H1 (cell line): ENCODE results near the gene RAMP2. TPM values are rescaled to one million over a fixed set of nuclear protein-coding genes. Genes with fewer than 3 reads are reported as not detected.
A peak's percentile ranks its signal among the peaks of the same experiment; 100 is the strongest.

Experiments
- CTCF ChIA-PET: fragments of 300-600 bp; sonication (Branson Sonifier 250); formaldehyde crosslinking; loops from one replicate; lab custom pipeline; 2021; ENCODE audit not compliant: partially characterized antibody; lab: Charles Lee
- POLR2A ChIA-PET: fragments of 300-600 bp; sonication (Branson Sonifier 250); formaldehyde crosslinking; loops from one replicate; lab custom pipeline; 2021; ENCODE audit warnings: inconsistent platforms; ENCODE audit not compliant: partially characterized antibody; lab: Charles Lee
- DNase-seq, 2 experiments: peaks; one replicate each; pipeline versions ENCODE4 v3.0.0 to v3.0.0-alpha.2; 2010 to 2022; ENCODE audit warnings: low spot score in 2 of 2, low read depth in 1 of 2, mixed read lengths in 1 of 2
- FAIRE-seq: peaks from 2 replicates; lab custom pipeline; 2011; peaks lifted over from hg19 to GRCh38; lab: Jason Lieb, UNC
- H2AFZ ChIP-seq: 2 replicates; pipeline ENCODE4 v1.8.1; 2012; ENCODE audit warnings: low read length, inconsistent platforms
- H2AK5ac ChIP-seq: 2 replicates; pipeline ENCODE4 v1.6.1; 2013; ENCODE audit warnings: low read depth, low read length
- H2BK120ac ChIP-seq: replicated peaks from 2 replicates; pipeline ENCODE3; 2013; ENCODE audit warnings: low read depth, low read length, inconsistent platforms
- H2BK12ac ChIP-seq: 2 replicates; pipeline ENCODE4 v1.6.1; 2013; ENCODE audit warnings: low read depth, low read length
- H2BK15ac ChIP-seq: 2 replicates; pipeline ENCODE4 v1.6.1; 2013; ENCODE audit warnings: low read length
- H2BK20ac ChIP-seq: 2 replicates; pipeline ENCODE4 v1.6.1; 2013; ENCODE audit warnings: low read length
- H2BK5ac ChIP-seq: 2 replicates; pipeline ENCODE4 v1.6.1; 2013; ENCODE audit warnings: low read depth, low read length
- H3K14ac ChIP-seq: 2 replicates; pipeline ENCODE4 v1.6.1; 2013; ENCODE audit warnings: inconsistent platforms; ENCODE audit not compliant: insufficient read length
- H3K18ac ChIP-seq: 2 replicates; pipeline ENCODE4 v1.6.1; 2013; ENCODE audit warnings: low read length; ENCODE audit errors: extremely low read depth
- H3K23ac ChIP-seq: 2 replicates; pipeline ENCODE4 v1.6.1; 2013; ENCODE audit warnings: inconsistent platforms; ENCODE audit not compliant: insufficient read length
- H3K23me2 ChIP-seq: 2 replicates; pipeline ENCODE4 v1.6.1; 2013; ENCODE audit warnings: low read depth, low read length
- H3K27ac ChIP-seq: 2 replicates; pipeline ENCODE4 v1.6.1; 2011; ENCODE audit warnings: low read depth, low read length, inconsistent platforms
- H3K27me3 ChIP-seq, 4 experiments: replicated peaks in 1 of 4; 1 replicate in 1 of 4; 2 replicates in 3 of 4; pipeline versions ENCODE4 v1.6.1 to v1.8.1; 2011 to 2013; ENCODE audit warnings: low read length in 3 of 4, mild to moderate bottlenecking in 3 of 4, inconsistent platforms in 2 of 4, mixed read lengths in 2 of 4, moderate library complexity in 1 of 4; ENCODE audit not compliant: control insufficient read depth in 3 of 4, insufficient read depth in 3 of 4; ENCODE audit errors: extremely low read depth in 1 of 4
- H3K36me3 ChIP-seq, 4 experiments: 2 replicates each; pipeline versions ENCODE4 v1.6.1 to v1.8.1; 2011 to 2013; ENCODE audit warnings: mild to moderate bottlenecking in 4 of 4, low read length in 3 of 4, moderate library complexity in 2 of 4, control low read depth in 1 of 4, inconsistent platforms in 1 of 4; ENCODE audit not compliant: insufficient read depth in 4 of 4, control insufficient read depth in 2 of 4
- H3K4ac ChIP-seq: replicated peaks from 2 replicates; pipeline ENCODE3; 2013; ENCODE audit warnings: low read length, low read depth, mixed read lengths, inconsistent platforms; ENCODE audit not compliant: insufficient read length
- H3K4me1 ChIP-seq, 4 experiments: replicated peaks in 1 of 4; 1 replicate in 1 of 4; 2 replicates in 3 of 4; pipeline versions ENCODE4 v1.6.1 to v1.8.1; 2011 to 2013; ENCODE audit warnings: low read length in 3 of 4, inconsistent platforms in 2 of 4, mixed read lengths in 1 of 4; ENCODE audit not compliant: insufficient read depth in 4 of 4, control insufficient read depth in 3 of 4
- H3K4me2 ChIP-seq, 2 experiments: 2 replicates each; pipeline versions ENCODE4 v1.6.1 to v1.8.1; 2011 to 2013; ENCODE audit warnings: low read depth in 2 of 2, low read length in 2 of 2, control low read depth in 1 of 2, inconsistent platforms in 1 of 2, mild to moderate bottlenecking in 1 of 2; ENCODE audit not compliant: insufficient read depth in 1 of 2
- H3K4me3 ChIP-seq, 4 experiments: fragments of 200-600, 300-600 bp in 1 of 4; sonication (generic), shearing (Covaris generic), sonication (Bioruptor Twin) in 1 of 4; 2 replicates each; pipeline versions ENCODE4 v1.5.1 to v1.8.1; 2011 to 2016; ENCODE audit warnings: low read length in 4 of 4, low read depth in 3 of 4, control low read depth in 2 of 4, inconsistent platforms in 2 of 4, mild to moderate bottlenecking in 2 of 4, mixed read lengths in 1 of 4, moderate library complexity in 1 of 4; ENCODE audit not compliant: insufficient read depth in 2 of 4; ENCODE audit errors: extremely low read depth in 1 of 4
- H3K56ac ChIP-seq: replicated peaks from 2 replicates; pipeline ENCODE3; 2013; ENCODE audit warnings: low read depth, mild to moderate bottlenecking, mixed read lengths, low read length, inconsistent platforms; ENCODE audit not compliant: insufficient read length
- H3K79me1 ChIP-seq: 2 replicates; pipeline ENCODE4 v1.6.1; 2013; ENCODE audit warnings: low read depth, low read length, control low read depth
- H3K79me2 ChIP-seq, 2 experiments: 2 replicates each; pipeline versions ENCODE4 v1.6.1 to v1.8.1; 2012 to 2013; ENCODE audit warnings: low read length in 2 of 2, mild to moderate bottlenecking in 2 of 2, inconsistent platforms in 1 of 2; ENCODE audit not compliant: insufficient read depth in 2 of 2, control insufficient read depth in 1 of 2
- H3K9ac ChIP-seq, 4 experiments: replicated peaks in 1 of 4; 1 replicate in 1 of 4; 2 replicates in 3 of 4; pipeline versions ENCODE4 v1.6.1 to v1.8.1; 2011 to 2013; ENCODE audit warnings: low read depth in 3 of 4, low read length in 3 of 4, control low read depth in 2 of 4, mild to moderate bottlenecking in 2 of 4, moderate library complexity in 2 of 4, inconsistent platforms in 1 of 4; ENCODE audit errors: extremely low read depth in 1 of 4
- H3K9me3 ChIP-seq, 2 experiments: 2 replicates each; pipeline versions ENCODE4 v1.6.1 to v1.8.1; 2012 to 2013; ENCODE audit warnings: mild to moderate bottlenecking in 2 of 2, moderate library complexity in 2 of 2, control low read depth in 1 of 2, inconsistent platforms in 1 of 2, low read depth in 1 of 2, low read length in 1 of 2, mixed read lengths in 1 of 2; ENCODE audit not compliant: insufficient read depth in 2 of 2
- H4K20me1 ChIP-seq, 2 experiments: replicated peaks in 1 of 2; 2 replicates each; pipeline versions ENCODE3 to v1.8.1; 2011 to 2013; ENCODE audit warnings: inconsistent platforms in 2 of 2, low read length in 2 of 2, mild to moderate bottlenecking in 1 of 2; ENCODE audit not compliant: insufficient read depth in 2 of 2, control insufficient read depth in 1 of 2
- H4K5ac ChIP-seq: 2 replicates; pipeline ENCODE4 v1.6.1; 2013; ENCODE audit warnings: low read length, low read depth, mixed read lengths, inconsistent platforms; ENCODE audit not compliant: insufficient read length
- H4K8ac ChIP-seq: 2 replicates; pipeline ENCODE4 v1.8.0; 2013; ENCODE audit warnings: mild to moderate bottlenecking, moderate library complexity, low read length, inconsistent platforms; ENCODE audit not compliant: insufficient read depth; ENCODE audit errors: extremely low read depth
- H4K91ac ChIP-seq: replicated peaks from 2 replicates; pipeline ENCODE3; 2013; ENCODE audit warnings: low read length, mixed read lengths, inconsistent platforms; ENCODE audit not compliant: insufficient read length
- ATF3 ChIP-seq: IDR thresholded peaks from 2 replicates; pipeline ENCODE4 v1.6.1; 2011; ENCODE audit warnings: low read depth, mild to moderate bottlenecking, low read length; ENCODE audit not compliant: insufficient read depth
- CBX8 ChIP-seq: fragments of 300-800, 300-1000 bp; sonication (generic); IDR thresholded peaks from 2 replicates; pipeline ENCODE4 v1.7.1; 2016; ENCODE audit warnings: low read depth, low read length, borderline replicate concordance
- GABPA ChIP-seq: IDR thresholded peaks from 2 replicates; pipeline ENCODE4 v1.6.1; 2011; ENCODE audit warnings: mild to moderate bottlenecking, low read length, moderate library complexity, borderline replicate concordance; ENCODE audit not compliant: insufficient read depth
- HDAC2 ChIP-seq, 2 experiments: fragments of 300-600 bp in 1 of 2; sonication (generic) in 1 of 2; IDR thresholded peaks; 2 replicates each; pipeline ENCODE4 v1.6.1; 2011 to 2012; ENCODE audit warnings: low read depth in 2 of 2, low read length in 2 of 2, mild to moderate bottlenecking in 2 of 2, moderate library complexity in 2 of 2, borderline replicate concordance in 1 of 2, inconsistent platforms in 1 of 2
- JUN ChIP-seq: IDR thresholded peaks from 2 replicates; pipeline ENCODE4 v1.6.1; 2011; ENCODE audit warnings: low read depth, mild to moderate bottlenecking, improper control_type of control experiment, low read length
- KDM4A ChIP-seq: IDR thresholded peaks from one replicate; pipeline ENCODE4 v1.7.1; 2012; ENCODE audit warnings: low read depth, mild to moderate bottlenecking, moderate library complexity, low read length, inconsistent platforms; ENCODE audit not compliant: severe bottlenecking
- RXRA ChIP-seq: IDR thresholded peaks from 2 replicates; pipeline ENCODE4 v1.6.1; 2011; ENCODE audit warnings: low read depth, mild to moderate bottlenecking, low read length, moderate library complexity; ENCODE audit not compliant: insufficient read depth
- WGBS, 2 experiments: shearing (Covaris generic) in 1 of 2; methylation state at CpG; one replicate each; pipeline versions ENCODE4 v1.1.6 to v1.1.7; 2013 to 2015; ENCODE audit warnings: low lambda C conversion rate in 2 of 2, mixed read lengths in 2 of 2, inconsistent platforms in 1 of 2, low coverage in 1 of 2, missing lambda C conversion rate in 1 of 2; ENCODE audit not compliant: insufficient replicate concordance in 2 of 2, insufficient coverage in 1 of 2, insufficient read length in 1 of 2; ENCODE audit errors: extremely low coverage in 1 of 2, missing lambda C conversion rate in 1 of 2; 5-methylcytosine and 5-hydroxymethylcytosine counted together
- polyA plus RNA-seq, 7 experiments: library from polyadenylated mRNA; depleted of rRNA in 3 of 7; stranded (reverse) in 5 of 7; unstranded in 2 of 7; fragments of >200 nt in 5 of 7; fragments of 200-250 nt in 2 of 7; gene quantifications; 1 replicate in 5 of 7; 2 replicates in 1 of 7; 4 replicates in 1 of 7; pipeline versions ENCODE4 v1.2.1 to v1.2.3, GENCODE V29; 2011 to 2013; ENCODE audit warnings: missing spikeins in 2 of 7, mixed read lengths in 2 of 7
- total RNA-seq: library from RNA; stranded (reverse); fragmentation: NEBNext Ultra II Directional; extraction: Animal tissue kit (Norgen Biotek cat#: 25700); gene quantifications from 2 replicates; pipeline ENCODE4 v1.2.1, GENCODE V29; 2021

The RAMP2 gene
- total and polyA plus RNA-seq, 2 of the 8 experiments (the other 6 are each of a cell fraction or from before 2014, with no cell fraction given) = 13.4 to 41.7 TPM

GRCh38 chr17:42774066-42774745 is 13.2 kb downstream of the RAMP2 start:
- Histone ChIP-seq H3K4me3 (peak overlapping the region; percentile 80 to 94 (median 84); a peak in 7 of 8 replicates), H3K4ac (no peak overlapping the region), H3K9ac (peak overlapping the region; percentile 63 to 92 (median 78); a peak in 5 of 7 replicates), H4K8ac (no peak overlapping the region), H3K36me3 (peaks cover 5 to 20% (median 13%) of the 10 kb centered on the region in 4 experiments; a peak in 5 of 8 replicates), H3K56ac (no peak overlapping the region), H3K79me2 (no peaks in the 10 kb centered on the region), H2BK20ac (no peak overlapping the region), H4K91ac (no peak overlapping the region), H3K23me2 (peaks cover 5% of the 10 kb centered on the region; the same call in 1 of the 2 replicates), H3K9me3 (no peaks in the 10 kb centered on the region), H3K4me1 (no peaks in the 10 kb centered on the region), H2BK12ac (no peak overlapping the region), H3K27me3 (no peaks in the 10 kb centered on the region; a peak in 1 of 7 replicates), H3K18ac (no peak overlapping the region), H2BK120ac (no peak overlapping the region), H3K79me1 (0 out of 2 replicates have a peak, but pooled peaks cover 4% of the 10 kb centered on the region), H2AFZ (no peak overlapping the region), H2BK5ac (no peak overlapping the region), H4K20me1 (no peaks in the 10 kb centered on the region), H2AK5ac (no peak overlapping the region), H3K4me2 (peak overlapping the region; percentile 68 to 94), H3K23ac (no peak overlapping the region), H3K27ac (no peak overlapping the region), H3K14ac (no peak overlapping the region), H2BK15ac (no peak overlapping the region), H4K5ac (no peak overlapping the region)
- CTCF ChIA-PET = interaction anchor here (0.5 to 3.5 kb wide), 9 partner anchors 12 to 379 kb away, joined by 3 to 30 read pairs (median 3); partner anchors contain the start of gene RAMP2
- 78% methylated on average over 3 of the region's 3 CpGs; no CpG with 5 or more reads in 1 of the 2 experiments for WGBS, 2 experiments
- DNase-seq (no peak), FAIRE-seq (no peak)
- POLR2A ChIA-PET = interaction anchor here (0.5 to 2.4 kb wide), 13 partner anchors 8 to 155 kb away, joined by 3 to 15 read pairs (median 3); partner anchors contain the start of genes BECN1, CNTD1 and COA3
- TF ChIP-seq RXRA (no peak), HDAC2 (IDR thresholded peaks at IDR 0.05; ENCODE audit: borderline replicate concordance in 1 of 2, low read depth in 2 of 2, low read length in 2 of 2) (no peak), JUN (no peak), ATF3 (no peak), CBX8 (no peak), KDM4A (no peak), GABPA (no peak)
